Mucosa of descending colon (tissue), 3 donors: ENCODE measurements around the gene CCL5. TPM values are rescaled to one million over a fixed set of nuclear protein-coding genes. Genes with fewer than 3 reads are reported as not detected.

Source experiments
- ATAC-seq: fragments of 200-7000 bp; cut with Tn5 transposase; one replicate; pipeline ENCODE4 v1.9.1; 2020; ENCODE audit warnings: mild to moderate bottlenecking, moderate library complexity
- DNase-seq, 3 donors: peaks; one replicate each; pipeline ENCODE4 v3.0.0-alpha.2; 2020
- H3K36me3 ChIP-seq: fragments of 200-600 bp; one replicate; pipeline ENCODE4 v1.8.0; 2021; ENCODE audit warnings: low read depth, mild to moderate bottlenecking
- H3K4me1 ChIP-seq: fragments of 200-600 bp; one replicate; pipeline ENCODE4 v1.8.0; 2021; ENCODE audit warnings: low read depth, mild to moderate bottlenecking
- H3K4me3 ChIP-seq: fragments of 200-600 bp; one replicate; pipeline ENCODE4 v1.8.0; 2021; ENCODE audit warnings: mild to moderate bottlenecking
- H3K9me3 ChIP-seq: fragments of 200-600 bp; one replicate; pipeline ENCODE4 v1.8.0; 2021; ENCODE audit warnings: mild to moderate bottlenecking
- intact Hi-C, 2 donors: fragments of 100-400 bp; cut with DNase I in 1 of 2; cut with micrococcal nuclease in 1 of 2; formaldehyde crosslinking; loops; one replicate each; pipeline versions ENCODE4 v1.11.0 to v1.11.1; 2022; cut with DNase I, micrococcal nuclease
- total RNA-seq, 3 donors: library from RNA; stranded (reverse); fragmentation: NEBNext Ultra II Directional in 2 of 3; extraction: Animal tissue kit (Norgen Biotek cat#: 25700) in 2 of 3; gene quantifications; one replicate each; pipeline versions ENCODE4 v1.2.1 to v1.2.4, GENCODE V29; 2021 to 2023
- TF ChIP-seq, protein P1 (sequence below): fragments of 200-600 bp; IDR thresholded peaks from one replicate; pipeline ENCODE4 v1.8.0; 2022; ENCODE audit warnings: antibody characterized with exemption, mild to moderate bottlenecking
- donor health status: DM: no; HTN: no; CAD: no; lungs with moderate emphysema.
- donor health status: DM: no; HTN: no; CAD: no.
- donor health status: DM: no; HTN: yes; CAD: no.

The CCL5 gene
- total RNA-seq, 3 donors from 2014 or later = 8.4 to 20.6 (median 13.7) TPM

DNA sequence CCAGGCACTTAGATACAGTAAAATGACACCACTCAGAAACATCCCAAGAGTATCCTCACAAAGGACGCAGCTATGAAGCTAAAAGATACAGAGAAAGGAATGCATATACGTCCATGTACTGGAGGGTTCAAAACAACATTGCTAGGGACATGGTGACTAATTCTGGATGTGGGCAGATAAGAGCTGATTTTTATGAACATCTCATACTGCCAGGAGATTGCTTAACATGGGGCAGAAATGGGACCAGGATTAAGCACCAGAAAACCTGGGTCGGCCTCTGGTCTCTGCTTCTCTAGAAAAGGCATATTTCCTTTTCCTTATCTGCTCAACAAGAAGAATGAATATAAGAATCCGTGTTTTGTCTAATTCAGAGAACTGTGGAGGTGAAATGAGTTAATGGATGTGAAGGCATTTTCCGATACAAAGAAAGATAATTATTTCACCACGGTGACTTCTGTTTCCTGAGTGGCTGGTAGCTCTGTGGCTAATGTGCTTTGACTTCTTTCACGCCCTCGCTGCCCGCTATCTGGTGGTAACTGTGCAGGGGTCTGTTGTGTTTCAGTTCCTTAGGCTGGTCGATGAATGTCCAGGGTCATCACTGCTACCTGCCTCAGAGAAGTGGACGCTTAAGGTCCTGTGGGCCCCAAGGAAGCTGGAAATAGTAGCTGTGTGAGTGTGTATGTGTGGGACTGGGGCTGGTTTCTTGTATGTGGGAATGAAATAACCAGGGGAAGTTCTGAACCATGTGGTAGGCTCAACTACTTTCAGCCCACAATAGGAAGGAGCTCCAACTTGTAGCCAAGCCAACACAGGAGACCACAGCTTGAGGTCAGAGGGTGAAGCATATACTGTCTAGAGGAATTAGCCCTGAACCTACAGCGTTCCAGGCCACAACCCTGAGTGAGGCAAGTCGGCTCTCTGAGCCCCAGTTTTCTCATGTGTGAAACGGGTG, 15.8 kb upstream of the CCL5 start:
- TF ChIP-seq, protein P1, sequence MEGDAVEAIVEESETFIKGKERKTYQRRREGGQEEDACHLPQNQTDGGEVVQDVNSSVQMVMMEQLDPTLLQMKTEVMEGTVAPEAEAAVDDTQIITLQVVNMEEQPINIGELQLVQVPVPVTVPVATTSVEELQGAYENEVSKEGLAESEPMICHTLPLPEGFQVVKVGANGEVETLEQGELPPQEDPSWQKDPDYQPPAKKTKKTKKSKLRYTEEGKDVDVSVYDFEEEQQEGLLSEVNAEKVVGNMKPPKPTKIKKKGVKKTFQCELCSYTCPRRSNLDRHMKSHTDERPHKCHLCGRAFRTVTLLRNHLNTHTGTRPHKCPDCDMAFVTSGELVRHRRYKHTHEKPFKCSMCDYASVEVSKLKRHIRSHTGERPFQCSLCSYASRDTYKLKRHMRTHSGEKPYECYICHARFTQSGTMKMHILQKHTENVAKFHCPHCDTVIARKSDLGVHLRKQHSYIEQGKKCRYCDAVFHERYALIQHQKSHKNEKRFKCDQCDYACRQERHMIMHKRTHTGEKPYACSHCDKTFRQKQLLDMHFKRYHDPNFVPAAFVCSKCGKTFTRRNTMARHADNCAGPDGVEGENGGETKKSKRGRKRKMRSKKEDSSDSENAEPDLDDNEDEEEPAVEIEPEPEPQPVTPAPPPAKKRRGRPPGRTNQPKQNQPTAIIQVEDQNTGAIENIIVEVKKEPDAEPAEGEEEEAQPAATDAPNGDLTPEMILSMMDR = no peak
- ATAC-seq (peak; percentile 54), DNase-seq (peak in 1 of 3 donors; percentile 34)
- Histone ChIP-seq H3K4me1 (no peaks in the 10 kb centered on the region), H3K4me3 (no peak overlapping the region), H3K9me3 (no peaks in the 10 kb centered on the region), H3K36me3 (no peaks in the 10 kb centered on the region)
- intact Hi-C loops = no loop called here

DNA sequence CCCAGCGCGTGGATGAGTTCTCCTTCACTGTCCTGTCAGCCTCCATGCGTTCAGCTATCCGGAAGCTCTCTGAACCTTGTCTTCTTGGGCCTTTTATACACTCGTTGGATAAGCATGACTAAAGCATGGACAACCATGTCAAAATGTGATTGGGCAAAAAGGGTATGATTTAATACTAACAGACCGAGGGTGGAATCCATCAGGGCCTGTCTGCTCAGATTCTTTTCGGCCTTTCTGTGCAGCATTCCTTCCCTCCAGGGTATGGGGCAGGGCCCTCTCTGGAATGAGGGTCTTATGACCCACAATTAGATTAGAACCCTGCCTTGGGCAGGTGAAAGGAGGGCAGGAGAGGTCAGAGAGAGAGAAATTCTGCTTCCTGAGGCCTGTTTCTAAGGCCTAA, 14.0 kb upstream of the CCL5 start:
- Histone ChIP-seq H3K4me1 (no peaks in the 10 kb centered on the region), H3K4me3 (no peak overlapping the region), H3K36me3 (no peaks in the 10 kb centered on the region), H3K9me3 (no peaks in the 10 kb centered on the region)
- intact Hi-C loops = no loop called here
- TF ChIP-seq, protein P1 = no peak
- DNase-seq = no peak
- ATAC-seq = no peak

DNA sequence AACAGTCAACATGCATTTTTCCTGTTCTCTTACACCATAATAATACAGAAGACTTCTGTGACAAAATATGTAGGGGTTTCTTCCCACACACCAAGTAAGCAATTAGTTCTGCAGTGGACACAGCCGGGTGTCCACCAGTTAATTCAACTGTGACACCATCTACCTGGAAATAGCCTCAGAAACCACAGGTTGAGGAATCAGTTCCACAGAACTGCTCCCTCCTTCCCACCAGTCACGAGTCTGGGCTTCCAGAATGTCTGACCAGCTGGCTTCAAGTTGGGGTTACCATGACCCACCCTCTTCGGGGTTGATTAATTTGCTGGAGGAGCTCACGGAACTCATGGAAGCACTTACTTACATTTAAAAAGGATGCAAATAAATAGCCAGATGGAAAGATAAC, 13.6 kb upstream of the CCL5 start:
- Histone ChIP-seq H3K9me3 (no peaks in the 10 kb centered on the region), H3K36me3 (no peaks in the 10 kb centered on the region), H3K4me3 (no peak overlapping the region), H3K4me1 (no peaks in the 10 kb centered on the region)
- TF ChIP-seq, protein P1 = no peak
- ATAC-seq (no peak), DNase-seq (no peak)
- intact Hi-C loops = no loop called here

DNA sequence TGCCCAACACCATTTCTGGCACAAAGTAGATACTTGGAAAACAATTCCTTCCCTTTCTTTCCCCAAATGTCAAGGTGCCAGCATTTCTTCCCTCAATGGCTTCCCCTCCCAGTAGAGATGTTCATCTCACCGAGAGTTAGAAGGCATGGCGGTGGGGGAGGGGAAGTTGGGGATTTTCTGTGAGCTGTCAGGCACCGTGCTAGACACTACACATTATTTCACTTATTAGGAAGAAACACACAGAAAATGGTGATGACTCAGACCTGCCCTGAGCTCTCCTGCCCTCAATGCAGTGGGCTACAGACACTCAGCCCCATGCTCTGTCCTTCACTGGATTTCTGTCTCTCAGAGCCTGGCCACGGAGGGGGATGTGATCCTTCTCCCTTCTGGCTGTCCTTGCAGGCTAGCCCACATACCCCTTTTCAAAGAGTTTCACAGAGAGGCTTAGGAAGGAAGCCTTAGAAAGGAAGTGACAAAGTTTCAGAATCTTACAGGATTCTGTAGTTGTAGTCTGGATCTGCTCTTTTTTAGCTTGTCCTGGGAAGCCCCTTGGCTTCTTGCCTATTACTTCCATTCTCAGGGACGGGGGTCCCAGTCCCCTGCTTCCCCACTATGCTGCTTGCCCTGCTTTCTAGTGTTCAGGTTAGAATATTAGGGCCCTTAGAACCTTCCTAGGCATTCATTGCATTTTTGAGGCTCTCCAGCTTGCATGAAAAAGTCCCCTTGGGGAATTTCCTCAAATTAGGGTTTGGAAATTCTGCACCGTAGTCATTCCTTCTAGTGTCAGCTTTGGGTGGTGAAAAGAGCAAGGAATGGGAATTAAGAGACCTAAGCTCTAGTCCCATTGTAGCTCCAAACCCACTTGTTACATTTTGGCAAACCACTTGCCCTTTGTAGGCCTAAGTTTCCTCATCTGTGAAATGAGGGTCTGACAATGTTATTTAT, 12.2 kb upstream of the CCL5 start:
- no peaks in the 10 kb centered on the region for H3K4me1 ChIP-seq
- no peak for ATAC-seq
- DNase-seq = no peak
- no peaks in the 10 kb centered on the region for H3K36me3 ChIP-seq
- no peaks in the 10 kb centered on the region for H3K9me3 ChIP-seq
- TF ChIP-seq, protein P1 = no peak
- no peak overlapping the region for H3K4me3 ChIP-seq
- intact Hi-C loops = no loop called here

GRCh38 chr17:35891269-35891668, 11.1 kb upstream of the CCL5 start:
- Histone ChIP-seq H3K9me3 (no peaks in the 10 kb centered on the region), H3K36me3 (no peaks in the 10 kb centered on the region), H3K4me1 (no peaks in the 10 kb centered on the region), H3K4me3 (no peak overlapping the region)
- TF ChIP-seq, protein P1 = no peak
- ATAC-seq (no peak), DNase-seq (no peak)
- intact Hi-C loops = no loop called here
